HCT116 (cell line): ENCODE data around the gene TBC1D2B. TPM values are rescaled to one million over a fixed set of nuclear protein-coding genes. Genes with fewer than 3 reads are reported as not detected.

Source experiments
- ATAC-seq: fragments of 200-7000 bp; cut with Tn5 transposase; 2 replicates; pipeline ENCODE4 v1.9.1; 2020; ENCODE audit warnings: mild to moderate bottlenecking, moderate library complexity
- BruUV-seq: library from RNA; stranded (reverse); fragments of 400-500 nt; replicated peaks from 2 replicates; lab custom pipeline; 2021; lab: Mats Ljungman, UMichigan
- CTCF ChIA-PET: fragments of 300-600 bp; sonication (Branson Sonifier 250); formaldehyde crosslinking; loops from one replicate; lab custom pipeline; 2021; ENCODE audit warnings: antibody characterized with exemption; lab: Charles Lee
- POLR2A ChIA-PET: fragments of 300-600, 350-600 bp; sonication (Branson Sonifier 250); formaldehyde crosslinking; loops from one replicate; lab custom pipeline; 2021; ENCODE audit warnings: antibody characterized with exemption; lab: Charles Lee
- RAD21 ChIA-PET, 2 experiments: fragments of 300-600 bp; sonication (Branson Sonifier 250); formaldehyde crosslinking; loops; one replicate each; lab custom pipeline; 2023; ENCODE audit warnings: low total read pairs in 2 of 2; ENCODE audit not compliant: uncharacterized antibody in 2 of 2, unreplicated experiment in 2 of 2, low non-redundant PET in 1 of 2; lab: Charles Lee
- DNase-seq: peaks from one replicate; pipeline ENCODE4 v3.0.0-alpha.2; 2010; ENCODE audit warnings: low read depth, low spot score
- H2AFZ ChIP-seq: fragments of 200-600 bp; shearing (Covaris generic), sonication (generic); 2 replicates; pipeline ENCODE4 v1.6.1; 2017; ENCODE audit warnings: low read depth, mixed run types, mixed read lengths, antibody characterized with exemption, low read length; ENCODE audit not compliant: poor library complexity, severe bottlenecking
- H3K27ac ChIP-seq: 2 replicates; pipeline ENCODE4 v1.5.1; 2012; ENCODE audit warnings: low read depth, low read length
- H3K27me3 ChIP-seq: fragments of 200-600 bp; sonication (generic); 2 replicates; pipeline ENCODE4 v1.6.1; 2016; ENCODE audit warnings: mixed run types, low read length, mixed read lengths; ENCODE audit not compliant: insufficient read depth
- H3K36me3 ChIP-seq, 2 experiments: fragments of 200-500 bp in 1 of 2; fragments of 200-600 bp in 1 of 2; sonication (Bioruptor generic) in 1 of 2; sonication (generic) in 1 of 2; 2 replicates each; pipeline versions ENCODE4 v1.5.1 to v1.6.1; 2014 to 2016; ENCODE audit warnings: low read length in 2 of 2, inconsistent platforms in 1 of 2, mixed read lengths in 1 of 2, mixed run types in 1 of 2; ENCODE audit not compliant: insufficient read depth in 2 of 2, control insufficient read depth in 1 of 2
- H3K4me1 ChIP-seq, 2 experiments: fragments of 200-600 bp in 1 of 2; sonication (generic) in 1 of 2; 2 replicates each; pipeline versions ENCODE4 v1.5.1 to v1.6.1; 2012 to 2017; ENCODE audit warnings: low read length in 2 of 2, inconsistent platforms in 1 of 2, mild to moderate bottlenecking in 1 of 2, mixed read lengths in 1 of 2, mixed run types in 1 of 2, moderate library complexity in 1 of 2; ENCODE audit not compliant: insufficient read depth in 2 of 2, control insufficient read depth in 1 of 2
- H3K4me2 ChIP-seq: fragments of 200-600 bp; sonication (generic); 2 replicates; pipeline ENCODE4 v1.6.1; 2017; ENCODE audit warnings: mixed run types, low read length, mixed read lengths
- H3K4me3 ChIP-seq, 2 experiments: fragments of 200-600 bp in 1 of 2; sonication (generic) in 1 of 2; replicated peaks in 1 of 2; 2 replicates each; pipeline ENCODE4 v1.5.1; 2011 to 2016; ENCODE audit warnings: low read length in 2 of 2, control low read depth in 1 of 2, low read depth in 1 of 2, mild to moderate bottlenecking in 1 of 2, mixed read lengths in 1 of 2, mixed run types in 1 of 2
- H3K79me2 ChIP-seq: fragments of 200-600 bp; sonication (generic); 2 replicates; pipeline ENCODE4 v1.6.1; 2017; ENCODE audit warnings: mild to moderate bottlenecking, mixed run types, low read length, moderate library complexity, mixed read lengths; ENCODE audit not compliant: insufficient read depth
- H3K9ac ChIP-seq: fragments of 200-600 bp; sonication (generic); 2 replicates; pipeline ENCODE4 v1.6.1; 2016; ENCODE audit warnings: low read length, mixed read lengths
- H3K9me2 ChIP-seq: fragments of 200-600 bp; sonication (generic), shearing (Covaris generic); 2 replicates; pipeline ENCODE4 v1.6.1; 2017; ENCODE audit warnings: mixed run types, mild to moderate bottlenecking, moderate library complexity; ENCODE audit not compliant: insufficient read depth
- H3K9me3 ChIP-seq, 2 experiments: fragments of 200-500 bp in 1 of 2; fragments of 200-600 bp in 1 of 2; sonication (Bioruptor generic) in 1 of 2; sonication (generic) in 1 of 2; 2 replicates each; pipeline ENCODE4 v1.6.1; 2014 to 2017; ENCODE audit warnings: low read length in 2 of 2, mixed read lengths in 2 of 2, inconsistent platforms in 1 of 2, low read depth in 1 of 2, mild to moderate bottlenecking in 1 of 2, mixed run types in 1 of 2, moderate library complexity in 1 of 2; ENCODE audit not compliant: control insufficient read depth in 1 of 2, insufficient read depth in 1 of 2
- H4K20me1 ChIP-seq: fragments of 200-600 bp; sonication (generic), shearing (Covaris generic); 2 replicates; pipeline ENCODE4 v1.6.1; 2017; ENCODE audit warnings: mixed run types, mild to moderate bottlenecking, moderate library complexity; ENCODE audit not compliant: insufficient read depth
- CEBPB ChIP-seq: IDR thresholded peaks from 2 replicates; pipeline ENCODE4 v1.6.1; 2012; ENCODE audit warnings: low read depth
- CTCF ChIP-seq, 3 experiments: fragments of 200-600 bp in 1 of 3; sonication (generic) in 1 of 3; IDR thresholded peaks in 2 of 3; conservative IDR thresholded peaks in 1 of 3; 2 replicates each; pipeline ENCODE4 v1.5.1; 2012 to 2017; ENCODE audit warnings: low read depth in 2 of 3, low read length in 2 of 3, antibody characterized with exemption in 1 of 3, borderline replicate concordance in 1 of 3, control low read depth in 1 of 3, mild to moderate bottlenecking in 1 of 3, mixed read lengths in 1 of 3, mixed run types in 1 of 3, moderate library complexity in 1 of 3; ENCODE audit not compliant: insufficient read depth in 1 of 3
- EGR1 ChIP-seq: IDR thresholded peaks from 2 replicates; pipeline ENCODE4 v1.6.1; 2012; ENCODE audit warnings: low read depth
- EZH2phosphoT487 ChIP-seq: fragments of 200-600 bp; IDR thresholded peaks from 2 replicates; pipeline ENCODE4 v1.6.1; 2018; ENCODE audit warnings: antibody characterized with exemption, borderline replicate concordance
- POLR2AphosphoS5 ChIP-seq: IDR thresholded peaks from 2 replicates; pipeline ENCODE4 v1.6.1; 2011; ENCODE audit warnings: mild to moderate bottlenecking, low read depth, low read length, moderate library complexity
- RAD21 ChIP-seq: IDR thresholded peaks from 2 replicates; pipeline ENCODE4 v1.6.1; 2012; ENCODE audit warnings: low read depth, mild to moderate bottlenecking
- SIN3A ChIP-seq: IDR thresholded peaks from 2 replicates; pipeline ENCODE4 v1.6.1; 2012; ENCODE audit warnings: low read depth
- SRF ChIP-seq: IDR thresholded peaks from 2 replicates; pipeline ENCODE4 v1.6.1; 2012; ENCODE audit warnings: low read depth
- ZFX ChIP-seq: fragments of 450-650 bp; IDR thresholded peaks from 2 replicates; pipeline ENCODE4 v1.6.1; 2017
- intact Hi-C: fragments of 100-400 bp; cut with micrococcal nuclease; formaldehyde crosslinking; loops from 2 replicates; pipeline ENCODE4 v1.10.0; 2022
- total RNA-seq: library from RNA; stranded (reverse); gene quantifications from one replicate; pipeline ENCODE4 v1.2.1, GENCODE V29; 2021; ENCODE audit not compliant: unreplicated experiment

The TBC1D2B gene
- total RNA-seq, 1 experiment from 2014 or later, result 16.6 TPM

- ChIA-PET POLR2A (no interaction called here), CTCF (interaction anchor here (0.7 to 2.5 kb wide), 5 partner anchors 8 to 147 kb away, joined by 3 to 19 read pairs (median 3); no protein-coding TSS in a partner anchor)
- H3K4me2 ChIP-seq, result no peak overlapping the region
Observed at GRCh38 chr15:77966540-77967234, 110.8 kb downstream of the TBC1D2B start.

More at GRCh38 chr15:77966540-77967234, 110.8 kb downstream of the TBC1D2B start:
- no peaks in the 10 kb centered on the region for H3K4me1 ChIP-seq
- peak; percentile 38 for DNase-seq
- TF ChIP-seq ZFX (no peak), SIN3A (no peak), EGR1 (no peak), POLR2AphosphoS5 (no peak), CTCF (IDR thresholded peaks at IDR 0.05 in 2 of 3, conservative IDR thresholded peaks at IDR 0.05 in 1 of 3; ENCODE audit: borderline replicate concordance in 1 of 3, insufficient read depth in 1 of 3, low read depth in 2 of 3, low read length in 2 of 3) (peak; percentile 81 to 93 (median 87)), CEBPB (no peak), EZH2phosphoT487 (no peak), RAD21 (peak; percentile 90), SRF (no peak)
- no peaks in the 10 kb centered on the region for H3K36me3 ChIP-seq
- peak; percentile 96 for ATAC-seq
- peak overlapping the region; percentile 80 for H2AFZ ChIP-seq
- H3K4me3 ChIP-seq, result no peak overlapping the region
- H3K79me2 ChIP-seq, result no peaks in the 10 kb centered on the region
- no peaks in the 10 kb centered on the region for H3K27me3 ChIP-seq
- H4K20me1 ChIP-seq, result no peaks in the 10 kb centered on the region
- H3K9ac ChIP-seq, result no peak overlapping the region
- RAD21 ChIA-PET, result no interaction called here
- no peak overlapping the region for H3K27ac ChIP-seq
- H3K9me2 ChIP-seq, result no peaks in the 10 kb centered on the region
- H3K9me3 ChIP-seq, result no peaks in the 10 kb centered on the region
- no TSS peak for BruUV-seq
- intact Hi-C loops, result loop anchor here (1.0 kb wide), 2 partner anchors 142 to 229 kb away; no protein-coding TSS in a partner anchor
